Ovary (tissue), 3 donors: ENCODE results near the gene UXS1.

Experiments used
- CTCF ChIP-seq, 3 donors: fragments of 450-650 bp in 2 of 3; fragments of 200-600 bp in 1 of 3; IDR thresholded peaks; one replicate each; pipeline versions ENCODE4 v1.5.1 to v1.8.0; 2016 to 2022; ENCODE audit warnings: antibody characterized with exemption in 3 of 3, mild to moderate bottlenecking in 1 of 3
- EP300 ChIP-seq: sonication (generic); formaldehyde crosslinking; IDR thresholded peaks from one replicate; pipeline ENCODE4 v1.6.1; 2017; ENCODE audit warnings: antibody characterized with exemption
- POLR2A ChIP-seq: fragments of 450-650 bp; IDR thresholded peaks from one replicate; pipeline ENCODE4 v1.6.1; 2017; ENCODE audit warnings: antibody characterized with exemption, mild to moderate bottlenecking, moderate library complexity
- donor health status: DM: no; HTN: no; CAD: no.

GRCh38 chr2:106161341-106161740, 32.8 kb downstream of the UXS1 start:
- TF ChIP-seq CTCF (IDR thresholded peaks at IDR 0.05) = no peak
- no peak for TF ChIP-seq EP300
- no peak for TF ChIP-seq POLR2A
